GM12873 (cell line): Measurements from ENCODE around the gene RTL5.

ENCODE experiments used
- TF ChIP-seq, protein P1 (sequence below): IDR thresholded peaks from 2 replicates; pipeline ENCODE4 v1.5.1; 2012; ENCODE audit warnings: low read depth, mild to moderate bottlenecking, moderate library complexity, low read length, control low read depth; ENCODE audit not compliant: insufficient read depth; ENCODE audit errors: missing control alignments

Gene RTL5

GRCh38 chrX:72114306-72114705, 17.4 kb downstream of the RTL5 start:
- TF ChIP-seq, protein P1, sequence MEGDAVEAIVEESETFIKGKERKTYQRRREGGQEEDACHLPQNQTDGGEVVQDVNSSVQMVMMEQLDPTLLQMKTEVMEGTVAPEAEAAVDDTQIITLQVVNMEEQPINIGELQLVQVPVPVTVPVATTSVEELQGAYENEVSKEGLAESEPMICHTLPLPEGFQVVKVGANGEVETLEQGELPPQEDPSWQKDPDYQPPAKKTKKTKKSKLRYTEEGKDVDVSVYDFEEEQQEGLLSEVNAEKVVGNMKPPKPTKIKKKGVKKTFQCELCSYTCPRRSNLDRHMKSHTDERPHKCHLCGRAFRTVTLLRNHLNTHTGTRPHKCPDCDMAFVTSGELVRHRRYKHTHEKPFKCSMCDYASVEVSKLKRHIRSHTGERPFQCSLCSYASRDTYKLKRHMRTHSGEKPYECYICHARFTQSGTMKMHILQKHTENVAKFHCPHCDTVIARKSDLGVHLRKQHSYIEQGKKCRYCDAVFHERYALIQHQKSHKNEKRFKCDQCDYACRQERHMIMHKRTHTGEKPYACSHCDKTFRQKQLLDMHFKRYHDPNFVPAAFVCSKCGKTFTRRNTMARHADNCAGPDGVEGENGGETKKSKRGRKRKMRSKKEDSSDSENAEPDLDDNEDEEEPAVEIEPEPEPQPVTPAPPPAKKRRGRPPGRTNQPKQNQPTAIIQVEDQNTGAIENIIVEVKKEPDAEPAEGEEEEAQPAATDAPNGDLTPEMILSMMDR: no peak

- TF ChIP-seq, protein P1: no peak
Observed at GRCh38 chrX:72113461-72113860, 18.3 kb downstream of the RTL5 start.

DNA sequence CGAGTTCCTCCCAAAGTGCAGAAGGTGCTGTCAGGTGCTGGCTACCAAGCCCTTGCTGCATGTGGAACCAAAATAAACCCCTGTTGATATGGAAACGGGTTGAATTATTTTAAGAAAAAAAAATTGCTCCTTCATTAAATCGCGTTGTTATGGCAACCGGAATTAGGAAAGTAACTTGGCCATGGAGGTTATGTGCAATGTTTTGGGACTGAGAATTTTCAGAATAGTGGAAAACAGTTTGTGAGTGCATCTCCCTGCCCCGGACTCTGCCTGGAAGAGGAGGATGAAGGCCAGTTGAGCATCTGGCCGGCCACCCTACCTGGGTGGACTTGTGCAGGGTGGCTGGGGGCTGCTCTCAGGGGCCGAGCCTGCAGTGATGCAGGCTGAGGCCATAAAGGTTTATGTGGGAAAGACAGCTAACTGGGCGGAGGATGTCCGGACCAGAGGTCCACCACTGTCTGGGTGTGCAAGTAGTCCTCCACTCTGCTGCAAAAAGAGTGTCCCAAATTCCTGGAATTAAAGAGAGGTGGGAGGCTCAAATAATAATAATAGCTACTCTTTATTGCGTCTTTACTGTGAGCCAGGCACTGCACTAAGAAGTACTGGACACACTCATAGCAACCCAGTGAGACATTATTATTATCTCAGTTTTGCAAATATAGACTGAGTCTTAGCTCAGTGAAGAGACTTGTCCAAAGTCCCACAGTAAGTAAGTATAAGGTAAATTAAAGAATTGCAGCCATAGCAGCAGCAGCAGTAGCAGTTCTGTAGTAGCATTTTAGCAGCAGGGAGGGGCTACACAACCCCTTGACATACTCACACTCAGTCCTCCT, 20.6 kb downstream of the RTL5 start:
- TF ChIP-seq, protein P1: no peak

GRCh38 chrX:72110051-72110875, 21.5 kb downstream of the RTL5 start:
- TF ChIP-seq, protein P1: no peak

- TF ChIP-seq, protein P1: no peak
Observed at GRCh38 chrX:72108666-72109065, 23.0 kb downstream of the RTL5 start.

- TF ChIP-seq, protein P1: no peak
Observed at GRCh38 chrX:72107841-72108595, 23.7 kb downstream of the RTL5 start.

- TF ChIP-seq, protein P1: no peak
Observed at GRCh38 chrX:72107320-72107719, 24.4 kb downstream of the RTL5 start.
